B cell (primary cell): ENCODE measurements around the gene AK1. TPM values are rescaled to one million over a fixed set of nuclear protein-coding genes. Genes with fewer than 3 reads are reported as not detected.
"Not testable (repeated sequence)": the region's sequence is repeated elsewhere in the genome, so short reads cannot be mapped to it uniquely, and the experiment has no call there.

Experiments used
- ATAC-seq: fragments of 200-7000 bp; cut with Tn5 transposase; one replicate; pipeline ENCODE4 v1.10.0; 2021; ENCODE audit warnings: low read depth, mild to moderate bottlenecking, moderate number of reproducible peaks, moderate library complexity
- CTCF ChIA-PET: fragments of 350-600 bp; sonication (Branson Sonifier 250); formaldehyde crosslinking; loops from one replicate; lab custom pipeline; 2021; ENCODE audit warnings: antibody characterized with exemption, inconsistent platforms; lab: Charles Lee
- POLR2A ChIA-PET: fragments of 350-600 bp; sonication (Branson Sonifier 250); formaldehyde crosslinking; loops from one replicate; lab custom pipeline; 2021; ENCODE audit warnings: antibody characterized with exemption; lab: Charles Lee
- DNase-seq: peaks from one replicate; pipeline ENCODE4 v3.0.0; 2013
- H2AFZ ChIP-seq: 2 replicates; pipeline ENCODE4 v1.6.1; 2012; ENCODE audit warnings: mild to moderate bottlenecking, low read depth, low read length; ENCODE audit not compliant: insufficient read depth, poor library complexity, severe bottlenecking
- H3K27ac ChIP-seq, 2 donors: 1 replicate in 1 of 2; 2 replicates in 1 of 2; pipeline ENCODE4 v1.5.1; 2012 to 2013; ENCODE audit warnings: low read length in 2 of 2, mild to moderate bottlenecking in 2 of 2, moderate library complexity in 1 of 2
- H3K27me3 ChIP-seq, 4 experiments: fragments of 200-600 bp in 1 of 4; sonication (generic) in 1 of 4; replicated peaks in 1 of 4; 1 replicate in 2 of 4; 2 replicates in 2 of 4; pipeline versions ENCODE4 v1.6.1 to v1.7.0; 2013 to 2016; ENCODE audit warnings: low read length in 3 of 4, mild to moderate bottlenecking in 2 of 4, mixed read lengths in 1 of 4, moderate library complexity in 1 of 4; ENCODE audit not compliant: insufficient read depth in 4 of 4, control insufficient read depth in 3 of 4; ENCODE audit errors: control extremely low read depth in 1 of 4
- H3K36me3 ChIP-seq, 2 experiments: replicated peaks in 1 of 2; 1 replicate in 1 of 2; 2 replicates in 1 of 2; pipeline versions ENCODE4 v1.6.1 to v1.7.1; 2013; ENCODE audit warnings: low read length in 1 of 2; ENCODE audit not compliant: insufficient read depth in 2 of 2, control insufficient read depth in 1 of 2; ENCODE audit errors: control extremely low read depth in 1 of 2, extremely low read depth in 1 of 2
- H3K4me1 ChIP-seq, 2 donors: fragments of 200-600 bp in 1 of 2; sonication (generic) in 1 of 2; 1 replicate in 1 of 2; 2 replicates in 1 of 2; pipeline versions ENCODE4 v1.5.1 to v1.6.1; 2013 to 2017; ENCODE audit warnings: low read length in 2 of 2; ENCODE audit not compliant: control insufficient read depth in 2 of 2, insufficient read depth in 2 of 2
- H3K4me2 ChIP-seq: replicated peaks from 2 replicates; pipeline ENCODE3; 2012; ENCODE audit warnings: mild to moderate bottlenecking, low read depth, low read length; ENCODE audit not compliant: poor library complexity, severe bottlenecking
- H3K4me3 ChIP-seq, 5 experiments: fragments of 200-600 bp in 1 of 5; sonication (generic) in 1 of 5; 1 replicate in 3 of 5; 2 replicates in 2 of 5; pipeline versions ENCODE4 v1.5.1 to v1.7.0; 2011 to 2016; ENCODE audit warnings: low read length in 4 of 5, mild to moderate bottlenecking in 4 of 5, low read depth in 2 of 5, control low read depth in 1 of 5, moderate library complexity in 1 of 5; ENCODE audit not compliant: insufficient read depth in 1 of 5; ENCODE audit errors: control extremely low read depth in 1 of 5, extremely low read depth in 1 of 5
- H3K79me2 ChIP-seq: fragments of 200-600 bp; sonication (generic); one replicate; pipeline ENCODE4 v1.6.0; 2016; ENCODE audit warnings: low read length; ENCODE audit not compliant: control insufficient read depth, insufficient read depth
- H3K9ac ChIP-seq: fragments of 200-600 bp; sonication (generic); 2 replicates; pipeline ENCODE4 v1.6.1; 2017; ENCODE audit warnings: mild to moderate bottlenecking, low read length, moderate library complexity
- H3K9me3 ChIP-seq, 3 donors: one replicate each; pipeline versions ENCODE4 v1.6.1 to v1.7.1; 2013; ENCODE audit warnings: low read length in 2 of 3; ENCODE audit not compliant: control insufficient read depth in 2 of 3, insufficient read depth in 1 of 3; ENCODE audit errors: control extremely low read depth in 1 of 3
- H4K20me1 ChIP-seq: 2 replicates; pipeline ENCODE4 v1.6.0; 2012; ENCODE audit warnings: mild to moderate bottlenecking, low read length; ENCODE audit not compliant: insufficient read depth, control insufficient read depth, poor library complexity, severe bottlenecking
- H3K27ac Mint-ChIP-seq: one replicate; pipeline ENCODE4 v1.8.0; 2021; ENCODE audit warnings: mixed read lengths
- H3K27me3 Mint-ChIP-seq: one replicate; pipeline ENCODE4 v1.8.0; 2021; ENCODE audit warnings: mixed read lengths
- H3K4me1 Mint-ChIP-seq: one replicate; pipeline ENCODE4 v1.8.0; 2021; ENCODE audit warnings: mixed read lengths
- H3K4me3 Mint-ChIP-seq: one replicate; pipeline ENCODE4 v1.8.0; 2021; ENCODE audit warnings: mixed read lengths
- H3K9me3 Mint-ChIP-seq: one replicate; pipeline ENCODE4 v1.8.0; 2022; ENCODE audit warnings: mixed read lengths; ENCODE audit not compliant: insufficient read depth
- CTCF ChIP-seq: fragments of 200-600 bp; IDR thresholded peaks from one replicate; pipeline ENCODE4 v1.8.0; 2022; ENCODE audit warnings: antibody characterized with exemption, mild to moderate bottlenecking
- EZH2 ChIP-seq: IDR thresholded peaks from 2 replicates; pipeline ENCODE4 v1.6.1; 2012; ENCODE audit warnings: borderline replicate concordance, low read depth, mild to moderate bottlenecking, moderate library complexity, low read length; ENCODE audit not compliant: insufficient read depth, poor library complexity, severe bottlenecking
- WGBS: methylation state at CpG from one replicate; pipeline ENCODE4 v1.1.5; 2013; ENCODE audit warnings: missing lambda C conversion rate; ENCODE audit not compliant: insufficient coverage; 5-methylcytosine and 5-hydroxymethylcytosine counted together
- intact Hi-C: fragments of 100-400 bp; cut with micrococcal nuclease; formaldehyde crosslinking; loops from one replicate; pipeline ENCODE4 v1.10.0; 2022
- polyA plus RNA-seq: library from polyadenylated mRNA; depleted of rRNA; stranded (reverse); fragments of >200 nt; gene quantifications from 2 replicates; pipeline ENCODE4 v1.2.3, GENCODE V29; 2012
- total RNA-seq, 2 donors: library from RNA; stranded (reverse); fragments of 120-200 nt in 1 of 2; gene quantifications; 1 replicate in 1 of 2; 2 replicates in 1 of 2; pipeline versions ENCODE4 v1.2.3 to v1.2.4, GENCODE V29; 2013 to 2022

Gene AK1
- total and polyA plus RNA-seq, 2 donors (not counting 1 experiment from before 2014, with no cell fraction given) = 28.0 to 31.8 TPM

GRCh38 chr9:127884427-127884911 is 7.0 kb upstream of the AK1 start:
- Histone ChIP-seq H4K20me1 (no peaks in the 10 kb centered on the region), H2AFZ (no peak overlapping the region), H3K27me3 (no peaks in the 10 kb centered on the region), H3K36me3 (peaks cover 0 to 26% of the 10 kb centered on the region in 2 experiments), H3K27ac (no peak overlapping the region), H3K9me3 (no peaks in the 10 kb centered on the region), H3K4me3 (no peak overlapping the region), H3K4me1 (peaks cover 0 to 18% of the 10 kb centered on the region in 2 donors), H3K79me2 (no peaks in the 10 kb centered on the region), H3K4me2 (no peak overlapping the region), H3K9ac (no peak overlapping the region)
- TF ChIP-seq CTCF (no peak), EZH2 (no peak)
- WGBS = 20% methylated on average over 11 of the region's 11 CpGs
- POLR2A ChIA-PET = no interaction called here
- peak overlapping the region; percentile 50 for H3K27ac Mint-ChIP-seq
- DNase-seq = peak; percentile 10
- H3K27me3 Mint-ChIP-seq = no peaks in the 10 kb centered on the region
- CTCF ChIA-PET = interaction anchor here (1.0 to 7.8 kb wide), 4 partner anchors 14 to 150 kb away, joined by 3 to 34 read pairs (median 4); partner anchors contain the start of gene TOR2A
- no peak for ATAC-seq
- peaks cover 24% of the 10 kb centered on the region for H3K4me1 Mint-ChIP-seq
- no peaks in the 10 kb centered on the region for H3K9me3 Mint-ChIP-seq
- H3K4me3 Mint-ChIP-seq = no peak overlapping the region
- intact Hi-C loops = no loop called here

- CTCF ChIA-PET = interaction anchor here (1.9 to 7.8 kb wide), 2 partner anchors 37 to 151 kb away, joined by 4 to 34 read pairs; no protein-coding TSS in a partner anchor
- Histone ChIP-seq H3K4me2 (no peak overlapping the region), H3K79me2 (no peaks in the 10 kb centered on the region), H2AFZ (no peak overlapping the region), H3K27ac (no peak overlapping the region), H3K9ac (no peak overlapping the region), H3K4me1 (peaks cover 2 to 20% of the 10 kb centered on the region in 2 donors), H3K27me3 (no peaks in the 10 kb centered on the region), H4K20me1 (no peaks in the 10 kb centered on the region), H3K36me3 (peaks cover 0 to 26% of the 10 kb centered on the region in 2 experiments), H3K9me3 (no peaks in the 10 kb centered on the region), H3K4me3 (no peak overlapping the region)
- Mint-ChIP-seq H3K27ac (no peak overlapping the region), H3K9me3 (no peaks in the 10 kb centered on the region), H3K4me3 (no peak overlapping the region), H3K4me1 (peaks cover 26% of the 10 kb centered on the region), H3K27me3 (no peaks in the 10 kb centered on the region)
- intact Hi-C loops = no loop called here
- TF ChIP-seq EZH2 (no peak), CTCF (no peak)
- WGBS = 64% methylated on average over 7 of the region's 7 CpGs
- POLR2A ChIA-PET = no interaction called here
- ATAC-seq = no peak
- DNase-seq = peak; percentile 8
Observed at GRCh38 chr9:127883959-127884358, 6.5 kb upstream of the AK1 start.

GRCh38 chr9:127881715-127882114 is 4.2 kb upstream of the AK1 start:
- ChIA-PET POLR2A (interaction anchor here (1.0 to 1.3 kb wide), 2 partner anchors 40 to 82 kb away, joined by 3 to 4 read pairs; no protein-coding TSS in a partner anchor), CTCF (interaction anchor here (0.8 to 7.8 kb wide), 7 partner anchors 12 to 40 kb away, joined by 3 to 34 read pairs (median 5); partner anchors contain the start of gene ENG)
- H3K4me3 ChIP-seq, H3K27me3 ChIP-seq, H3K9me3 Mint-ChIP-seq, H3K4me3 Mint-ChIP-seq, H3K9ac ChIP-seq, ATAC-seq, H3K27ac ChIP-seq, H2AFZ ChIP-seq, H3K27ac Mint-ChIP-seq, H3K9me3 ChIP-seq, H3K4me2 ChIP-seq, H3K27me3 Mint-ChIP-seq, DNase-seq, H3K79me2 ChIP-seq, H4K20me1 ChIP-seq: not testable (repeated sequence)
- Histone ChIP-seq H3K4me1 (peaks cover 20 to 37% of the 10 kb centered on the region in 2 donors), H3K36me3 (peaks cover 0 to 13% of the 10 kb centered on the region in 2 experiments)
- H3K4me1 Mint-ChIP-seq = peaks cover 37% of the 10 kb centered on the region
- intact Hi-C loops = loop anchor here (1.0 kb wide), 1 partner anchor 40 kb away; no protein-coding TSS in a partner anchor
- WGBS = 90% methylated on average over 2 of the region's 3 CpGs
